GM21367 (cell line): ENCODE measurements around the gene MIA.
"Not testable (repeated sequence)": the region's sequence is repeated elsewhere in the genome, so short reads cannot be mapped to it uniquely, and the experiment has no call there.

ENCODE experiments used
- ATAC-seq: cut with Tn5 transposase; IDR thresholded peaks from one replicate; pipeline ENCODE4 v1.9.1; 2021; ENCODE audit not compliant: unreplicated experiment

Gene MIA

DNA sequence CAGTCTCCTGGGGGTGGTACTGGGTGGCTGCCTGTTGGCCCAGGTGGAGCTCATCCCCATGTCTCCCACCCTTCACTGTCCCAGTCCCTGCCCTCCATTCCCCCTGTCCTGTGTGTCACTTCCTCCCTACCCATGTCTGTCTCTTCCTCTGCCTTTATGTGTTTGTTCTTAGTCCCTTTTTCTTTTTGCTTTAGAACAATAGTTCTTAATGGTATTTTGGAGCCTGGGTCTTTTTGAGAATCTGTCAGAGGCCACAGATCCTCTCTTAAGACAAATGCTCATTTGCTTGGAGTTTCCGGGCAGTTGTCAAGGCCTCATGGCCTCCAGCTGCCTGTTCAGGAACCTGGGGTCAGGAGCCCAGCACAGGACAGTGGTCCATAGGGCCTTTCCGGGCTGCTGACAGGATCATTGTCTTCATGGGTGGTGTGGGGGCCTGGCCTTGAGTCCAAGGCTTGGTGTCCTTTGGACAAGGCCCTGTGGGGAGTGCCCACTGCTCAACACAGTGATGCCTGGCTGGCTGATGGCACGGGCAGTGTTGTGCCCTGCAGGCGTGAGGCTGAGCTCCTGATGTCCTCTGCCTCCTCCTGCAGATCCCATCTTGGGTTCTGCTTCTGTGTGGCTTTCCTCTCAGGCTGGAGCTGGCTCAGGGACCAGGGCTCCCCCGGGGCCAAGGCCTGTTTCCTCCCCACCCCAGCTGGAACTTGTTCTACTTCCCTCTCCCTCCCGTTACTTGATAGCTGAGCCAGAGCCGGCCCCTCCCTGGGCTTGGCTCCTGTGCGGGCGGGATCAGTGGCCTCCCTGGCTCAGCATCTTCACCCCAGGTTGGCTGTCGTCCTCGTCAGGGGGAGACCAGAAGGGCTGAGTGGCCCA is 27.2 kb downstream of the MIA start:
- no peak for ATAC-seq

DNA sequence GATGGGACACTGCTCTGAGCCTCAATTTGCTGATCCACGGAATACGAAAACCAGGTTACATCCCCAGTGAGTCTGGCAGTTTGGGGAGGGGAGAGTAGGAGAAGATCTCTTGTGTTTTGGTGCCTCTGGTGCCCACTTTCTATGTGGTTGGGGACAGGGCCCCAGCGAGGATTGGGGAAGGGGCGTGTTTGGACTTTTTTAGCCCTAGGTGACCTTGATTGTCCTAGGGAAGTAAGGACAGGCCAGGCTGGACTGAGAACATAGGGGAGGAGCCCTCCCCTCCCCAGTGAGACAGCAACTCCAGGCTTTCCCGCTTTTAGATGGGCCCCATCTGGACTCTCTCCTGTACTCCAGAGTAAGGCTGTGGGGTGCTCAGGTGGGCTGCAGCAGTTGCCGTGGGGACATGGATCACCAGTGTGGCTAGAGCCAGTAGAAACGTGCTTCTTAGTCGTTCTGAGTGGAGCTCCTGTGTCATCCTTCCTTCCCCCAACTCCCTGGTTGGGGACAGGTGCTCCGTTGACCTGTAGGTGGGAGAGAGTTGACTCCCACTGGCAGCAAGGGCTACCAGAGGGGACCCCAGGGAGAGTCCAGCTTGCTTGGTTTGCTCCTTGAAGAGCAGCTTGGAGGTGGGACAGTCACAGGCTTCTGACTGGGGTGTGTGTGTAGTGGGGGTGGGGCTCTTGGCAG is 28.0 kb downstream of the MIA start:
- ATAC-seq: no peak

DNA sequence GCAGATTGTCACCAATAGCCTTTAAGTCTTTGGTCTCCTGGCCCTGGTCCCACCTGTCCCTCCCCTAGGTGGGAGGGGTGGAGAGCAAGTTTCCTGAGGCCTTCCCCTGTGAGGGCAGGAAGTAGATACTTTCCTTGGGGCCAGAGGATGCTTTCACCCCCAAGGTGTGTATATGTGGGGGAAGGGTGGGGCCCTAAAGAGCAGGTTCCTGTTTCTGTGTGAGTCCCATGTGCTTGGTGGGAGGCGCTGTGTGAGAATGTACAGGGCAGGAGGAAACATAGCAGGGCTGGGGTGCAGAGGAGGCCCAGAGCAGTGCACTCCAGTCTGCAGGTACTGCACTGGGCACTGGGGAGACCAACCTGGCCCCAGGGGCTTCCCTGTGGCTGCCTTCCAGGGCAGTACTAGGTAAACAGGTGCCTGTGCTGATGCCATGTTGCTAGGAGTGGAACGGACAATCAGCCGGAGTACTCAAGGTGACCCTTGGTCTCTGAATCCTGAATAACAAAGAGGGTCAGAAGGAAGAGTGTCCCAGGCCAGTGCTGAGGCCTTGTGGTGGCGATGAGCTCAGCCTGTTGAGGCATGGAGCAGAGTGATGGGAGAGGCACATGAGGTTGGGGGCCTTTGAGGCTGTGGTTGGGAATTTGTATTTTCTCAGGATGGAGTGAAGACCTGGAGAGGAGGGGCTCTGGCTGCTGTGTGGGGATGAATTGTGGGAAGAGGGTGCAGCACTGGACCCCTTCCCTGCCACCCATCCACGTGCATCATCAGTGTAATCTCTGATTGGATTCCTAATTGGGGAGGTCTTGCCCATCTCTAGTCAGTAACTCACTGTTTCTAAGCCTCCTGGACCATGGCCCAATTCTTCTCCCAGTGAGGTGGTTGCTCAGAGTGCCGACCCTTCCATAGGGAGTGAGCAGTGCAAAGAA is 28.8 kb downstream of the MIA start:
- no peak for ATAC-seq

DNA sequence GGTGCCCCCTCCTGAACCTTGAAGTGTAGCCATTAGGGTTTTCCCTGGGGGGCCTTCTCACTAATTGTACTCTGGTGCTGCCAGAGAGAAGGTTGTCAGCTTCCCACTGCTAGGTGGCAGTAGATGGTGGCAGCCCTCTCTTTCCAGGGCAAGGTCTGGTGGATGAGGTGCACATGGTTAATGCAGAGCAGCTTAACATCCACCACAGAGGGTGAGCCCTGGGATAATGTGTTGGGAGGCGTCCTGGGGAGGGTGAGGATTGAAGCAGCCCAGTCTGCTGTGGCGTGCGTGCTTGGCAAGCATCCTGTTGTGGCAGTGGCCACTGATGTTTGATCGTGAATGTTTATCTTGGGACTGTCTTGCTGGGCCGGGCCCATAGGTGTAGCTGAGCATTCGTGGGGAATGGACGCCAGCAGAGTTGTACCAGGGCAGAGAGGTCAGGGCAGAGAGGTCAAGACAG is 29.5 kb downstream of the MIA start:
- no peak for ATAC-seq

DNA sequence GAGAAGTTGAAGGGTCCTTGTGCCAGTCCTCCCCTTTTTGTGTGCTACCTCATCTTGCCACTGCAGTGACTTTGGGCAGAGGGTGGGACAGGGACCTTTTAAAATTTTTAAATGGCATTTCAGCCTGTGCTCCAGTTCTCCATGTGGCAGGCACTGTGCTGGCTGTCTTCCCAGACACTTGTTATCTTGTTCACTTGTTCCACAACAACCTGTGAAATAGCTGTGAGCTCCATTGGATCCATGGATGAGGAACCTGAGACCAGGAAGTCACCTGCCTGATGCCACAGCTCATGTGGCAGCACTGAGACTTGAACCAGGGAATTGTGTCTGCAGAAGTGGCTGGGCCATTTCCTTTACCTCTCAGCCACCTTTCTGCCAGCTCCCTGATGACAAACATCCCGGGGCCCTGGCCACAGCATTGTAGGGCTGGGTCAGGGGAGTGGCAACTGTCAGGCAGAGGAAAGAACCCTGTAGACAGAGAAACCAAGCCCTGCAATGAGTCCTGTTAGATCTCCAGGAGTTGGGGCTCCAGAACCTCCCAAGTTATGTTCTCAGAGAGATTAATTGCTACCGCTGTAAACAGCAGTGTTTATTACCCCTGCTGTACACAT is 30.0 kb downstream of the MIA start:
- ATAC-seq: no peak

DNA sequence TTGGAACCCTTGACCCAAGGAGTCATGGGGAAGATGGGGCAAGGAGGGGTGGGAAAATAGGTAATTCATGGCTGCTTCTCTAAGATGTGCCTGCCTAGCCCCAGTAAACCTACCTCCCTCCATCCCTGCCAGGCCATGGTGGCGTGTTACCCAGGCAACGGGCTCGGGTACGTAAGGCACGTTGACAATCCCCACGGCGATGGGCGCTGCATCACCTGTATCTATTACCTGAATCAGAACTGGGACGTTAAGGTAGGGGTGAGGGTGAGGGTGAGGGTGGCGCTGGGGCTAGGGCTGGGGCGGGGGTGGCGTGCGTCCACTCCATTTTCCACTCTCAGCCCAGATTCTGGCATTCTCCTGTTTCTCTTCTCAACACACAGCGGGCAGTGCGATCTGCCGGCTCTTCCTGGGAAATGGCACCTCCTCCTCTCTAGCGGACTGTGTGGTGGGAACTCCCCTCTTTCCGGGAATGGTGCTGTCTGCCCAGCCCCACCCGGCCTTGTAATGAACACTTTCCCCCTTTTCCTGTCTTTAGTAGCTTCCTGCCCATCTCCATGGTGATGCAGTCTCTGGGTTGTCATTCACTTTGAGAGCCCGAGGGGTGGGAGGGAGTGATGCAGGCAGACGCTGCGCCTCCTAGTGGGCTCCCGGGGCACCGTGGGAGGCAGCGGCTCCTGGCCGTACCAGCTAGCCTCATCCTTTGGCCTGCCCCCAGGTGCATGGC is 31.3 kb downstream of the MIA start:
- ATAC-seq: no peak

DNA sequence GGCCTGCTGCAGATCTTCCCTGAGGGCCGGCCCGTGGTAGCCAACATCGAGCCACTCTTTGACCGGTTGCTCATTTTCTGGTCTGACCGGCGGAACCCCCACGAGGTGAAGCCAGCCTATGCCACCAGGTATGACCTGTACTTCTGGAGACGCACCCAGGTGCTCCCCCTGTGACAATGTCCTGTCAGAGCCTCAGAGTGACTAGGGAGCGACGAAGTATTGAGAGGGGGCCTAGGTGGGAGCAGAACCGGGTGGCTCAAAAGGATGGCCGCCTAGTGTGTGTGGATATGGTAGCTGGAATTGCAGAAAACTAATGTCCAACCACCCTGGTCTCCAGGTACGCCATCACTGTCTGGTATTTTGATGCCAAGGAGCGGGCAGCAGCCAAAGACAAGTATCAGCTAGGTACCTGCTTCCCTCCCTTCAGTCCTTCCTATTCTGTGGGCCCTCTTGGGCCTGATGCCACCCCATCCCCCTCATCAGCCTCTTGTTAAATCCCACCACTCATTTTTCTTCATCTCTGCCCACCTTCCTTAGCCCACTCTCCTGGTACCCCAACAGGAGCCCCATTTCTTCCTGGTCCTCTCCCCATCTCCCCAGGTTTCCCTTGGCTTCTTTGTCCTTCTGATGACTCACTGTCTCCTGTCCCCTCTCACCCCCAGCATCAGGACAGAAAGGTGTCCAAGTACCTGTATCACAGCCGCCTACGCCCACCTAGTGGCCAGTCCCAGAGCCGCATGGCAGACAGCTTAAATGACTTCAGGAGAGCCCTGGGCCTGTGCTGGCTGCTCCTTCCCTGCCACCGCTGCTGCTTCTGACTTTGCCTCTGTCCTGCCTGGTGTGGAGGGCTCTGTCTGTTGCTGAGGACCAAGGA is 32.1 kb downstream of the MIA start:
- no peak for ATAC-seq

DNA sequence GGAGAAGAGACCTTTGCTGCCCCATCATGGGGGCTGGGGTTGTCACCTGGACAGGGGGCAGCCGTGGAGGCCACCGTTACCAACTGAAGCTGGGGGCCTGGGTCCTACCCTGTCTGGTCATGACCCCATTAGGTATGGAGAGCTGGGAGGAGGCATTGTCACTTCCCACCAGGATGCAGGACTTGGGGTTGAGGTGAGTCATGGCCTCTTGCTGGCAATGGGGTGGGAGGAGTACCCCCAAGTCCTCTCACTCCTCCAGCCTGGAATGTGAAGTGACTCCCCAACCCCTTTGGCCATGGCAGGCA is 32.7 kb downstream of the MIA start:
- no peak for ATAC-seq

DNA sequence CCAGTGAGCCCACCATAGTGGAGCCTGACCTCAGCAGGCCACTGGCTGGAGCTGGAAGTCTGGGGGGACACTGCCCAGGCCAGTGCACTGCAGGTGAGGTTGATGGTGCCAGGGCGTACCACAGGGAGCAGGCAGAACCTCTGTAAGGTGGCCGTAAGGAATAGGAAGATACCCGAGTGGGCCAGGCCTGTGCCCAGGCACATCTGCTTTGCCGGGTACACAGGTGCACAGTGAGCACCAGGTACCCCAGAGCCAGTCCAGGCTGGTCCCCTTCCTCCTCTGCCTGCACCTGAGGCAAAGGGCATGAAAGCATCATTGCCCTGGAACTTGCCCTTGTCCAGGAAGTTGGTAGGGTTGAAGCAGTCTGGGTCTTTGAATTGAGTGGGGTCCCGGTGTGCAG is 33.2 kb downstream of the MIA start:
- no peak for ATAC-seq

DNA sequence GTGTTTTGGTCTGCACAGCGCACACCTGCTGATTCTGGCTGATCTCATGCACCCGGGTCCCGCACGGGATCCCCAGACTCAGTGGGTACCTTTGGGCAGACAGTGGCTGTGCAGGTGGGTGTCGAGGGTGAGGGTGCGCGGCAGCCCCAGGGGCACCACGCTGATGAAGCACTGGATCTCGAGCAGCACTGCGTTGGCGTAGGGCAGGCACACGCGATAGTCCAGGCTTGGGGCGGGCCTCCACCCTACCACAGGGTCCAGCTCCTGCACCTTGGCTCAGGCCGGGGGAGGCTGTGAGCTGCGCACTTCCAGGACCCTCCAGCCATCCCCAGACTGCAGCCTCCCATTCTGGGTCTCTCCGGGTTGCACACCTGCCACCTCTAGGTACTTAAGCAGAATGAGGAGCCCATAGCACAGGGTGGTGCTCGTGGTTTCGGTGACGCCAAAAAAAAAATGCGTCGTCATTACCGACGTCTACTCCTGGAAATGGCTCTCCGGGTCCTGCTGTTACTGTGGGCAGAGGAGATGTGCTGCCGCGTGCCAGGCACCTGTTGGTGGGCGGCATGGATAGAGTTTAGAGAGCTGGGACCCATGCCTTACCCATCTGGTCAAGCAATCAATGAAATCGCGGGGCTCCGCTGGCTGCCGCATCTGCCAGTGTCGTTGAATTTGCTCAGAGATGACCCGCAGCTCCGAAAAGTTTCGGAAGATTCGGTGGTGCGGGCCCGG is 34.2 kb downstream of the MIA start:
- no peak for ATAC-seq

DNA sequence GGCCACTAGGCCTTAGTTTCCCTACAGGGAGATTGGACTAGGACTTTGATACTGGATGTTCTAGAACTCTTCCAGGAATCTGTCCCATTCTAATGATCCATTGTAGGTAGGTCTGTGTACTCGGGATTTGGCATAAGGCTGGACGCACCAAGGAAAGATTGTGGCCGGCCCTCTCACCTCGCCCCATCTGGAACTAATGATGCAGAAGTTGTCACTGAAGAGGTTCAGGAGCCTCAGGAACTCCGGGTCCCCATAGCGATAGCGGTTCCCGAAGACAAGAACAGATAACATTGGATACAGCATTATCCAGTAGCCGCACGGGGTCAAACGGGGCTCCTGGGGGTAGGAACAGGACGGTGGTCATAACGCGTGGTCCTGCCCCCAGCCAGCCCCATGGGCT is 34.8 kb downstream of the MIA start:
- ATAC-seq: no peak

DNA sequence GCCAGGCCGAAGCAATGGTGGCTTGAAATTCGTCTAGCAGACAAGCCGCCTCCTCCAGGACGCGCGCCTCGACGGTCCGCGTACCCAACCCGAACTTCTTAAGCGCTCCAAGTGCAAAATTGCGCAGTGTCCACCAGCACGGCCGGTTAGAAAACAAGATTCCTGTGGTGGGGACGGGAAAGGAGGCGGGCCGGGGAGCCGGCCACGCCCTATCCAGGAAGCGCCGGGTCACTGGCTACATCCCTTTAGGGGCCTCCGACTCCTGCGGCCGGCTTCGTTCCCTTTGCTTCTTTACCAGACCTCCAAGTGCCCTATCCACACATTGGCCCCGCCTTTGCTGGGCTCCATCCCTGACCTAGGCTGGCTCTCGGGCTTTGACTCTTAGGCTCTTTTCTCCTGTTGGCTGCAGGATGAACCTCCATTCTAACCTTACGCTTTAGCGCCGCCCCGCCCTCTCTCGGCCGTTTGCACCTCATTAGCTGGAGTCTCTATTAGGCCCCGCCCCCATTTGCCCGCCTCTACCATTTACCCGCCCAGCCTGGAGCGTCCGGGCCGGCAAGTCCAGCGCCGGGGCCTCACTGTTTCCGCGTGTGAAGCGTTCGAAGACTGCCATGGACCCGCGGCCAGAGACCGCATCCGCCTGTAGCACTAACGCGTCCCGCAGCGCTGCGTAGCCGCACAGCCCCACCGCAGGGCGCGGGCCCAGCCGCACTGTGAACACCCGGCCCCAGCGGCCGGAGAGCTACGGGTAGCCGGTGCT is 35.5 kb downstream of the MIA start:
- ATAC-seq: peak; percentile 39

DNA sequence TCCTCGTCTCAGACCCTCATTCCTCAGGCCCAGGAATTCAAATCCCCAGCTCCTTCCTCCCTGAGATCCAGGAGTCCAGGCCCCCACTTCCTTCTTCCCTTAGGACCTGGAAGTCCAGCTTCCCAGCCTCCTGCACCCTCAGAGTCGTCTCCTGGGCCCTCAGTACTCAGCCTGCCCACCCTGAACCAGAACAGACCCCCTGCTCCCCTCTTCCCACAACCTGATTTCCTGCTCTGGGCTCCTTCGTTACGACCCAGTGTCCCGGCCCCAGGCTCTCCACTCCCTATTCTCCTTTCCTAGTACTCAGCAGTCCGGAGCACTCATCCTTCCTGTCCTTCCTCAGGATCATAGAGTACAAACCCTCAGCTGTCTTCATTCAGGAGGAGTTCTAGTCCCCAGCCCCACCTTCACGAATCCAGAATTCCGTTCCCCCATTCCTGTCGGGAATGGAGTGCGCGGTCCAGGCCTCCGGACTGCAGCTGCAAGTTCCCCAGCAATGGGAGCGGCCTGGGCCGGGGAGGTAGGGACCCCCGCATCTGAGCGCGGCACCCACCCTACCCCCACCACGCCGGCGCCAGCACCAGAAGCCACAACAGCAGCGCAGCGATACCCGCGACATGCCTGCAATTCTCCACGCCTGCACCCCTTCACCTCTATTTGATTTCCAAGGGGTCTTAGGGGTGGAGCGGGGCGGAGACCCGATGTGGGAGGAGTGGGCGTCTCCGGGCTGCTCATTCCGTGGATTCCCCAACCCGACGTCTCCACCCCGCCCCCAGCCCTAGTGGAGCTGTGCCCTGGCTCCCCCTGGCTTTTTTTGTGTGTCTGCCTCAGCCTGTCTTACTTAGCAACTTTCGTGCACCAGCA is 36.4 kb downstream of the MIA start:
- no peak for ATAC-seq

DNA sequence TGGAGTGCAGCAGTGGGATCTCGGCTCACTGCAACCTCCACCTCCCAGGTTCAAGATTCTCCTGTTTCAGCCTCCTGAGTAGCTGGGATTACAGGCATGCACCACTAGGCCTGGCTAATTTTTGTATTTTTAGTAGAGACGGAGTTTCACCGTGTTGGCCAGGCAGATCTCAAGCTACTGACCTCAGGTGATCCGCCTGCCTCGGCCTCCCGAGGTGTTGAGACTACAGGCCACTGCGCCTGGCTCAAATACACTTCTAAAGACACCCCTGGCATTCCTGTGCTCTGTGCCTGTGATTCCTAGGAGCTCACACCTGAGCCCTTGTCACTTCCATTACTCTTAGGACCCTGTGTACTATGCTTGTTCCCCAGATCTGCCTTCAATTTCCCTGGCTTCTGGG is 37.2 kb downstream of the MIA start:
- not testable (repeated sequence) for ATAC-seq

DNA sequence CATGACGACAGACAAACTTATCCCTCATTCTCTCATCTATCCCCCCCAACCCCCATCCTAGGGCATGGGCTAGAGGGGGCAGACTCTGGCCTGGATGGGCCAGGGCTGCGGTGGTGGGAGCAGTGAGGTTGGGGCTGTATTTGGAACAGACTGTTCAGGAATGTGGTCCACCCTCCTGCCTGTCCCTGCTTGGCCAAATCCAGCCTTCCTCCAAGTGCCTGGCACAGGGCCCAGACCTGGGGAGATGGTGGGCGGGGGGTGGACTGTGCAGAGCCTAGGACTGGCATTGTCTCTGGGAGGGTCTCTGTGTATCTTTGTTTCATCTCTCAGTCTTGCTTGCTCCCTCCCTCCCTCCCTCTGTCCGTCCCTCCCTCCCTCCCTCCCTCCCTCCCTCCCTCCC is 37.9 kb downstream of the MIA start:
- no peak for ATAC-seq

DNA sequence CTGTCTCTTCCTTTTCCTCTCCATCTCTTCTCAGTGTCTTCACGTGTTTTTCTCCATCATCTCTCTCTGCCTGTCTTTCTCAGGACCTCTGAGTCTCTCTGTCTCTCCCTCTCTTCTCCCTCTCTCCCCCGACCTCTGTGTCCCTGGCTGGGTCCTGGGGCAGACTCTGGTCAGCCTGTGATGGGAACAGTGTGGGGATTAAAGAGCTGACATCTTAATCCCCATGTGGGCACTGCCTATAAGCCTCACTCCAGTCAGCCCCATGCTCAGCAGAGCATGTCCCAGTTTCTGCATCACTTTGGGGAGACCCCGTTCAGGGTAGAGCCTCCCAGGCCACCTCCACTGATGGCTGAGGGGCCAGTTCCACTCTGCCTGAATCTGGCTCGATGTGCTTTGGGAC is 39.9 kb downstream of the MIA start:
- ATAC-seq: no peak
